ACC112 (cell line): ENCODE data around the gene PROM2.

Source experiments
- H2AFZ ChIP-seq: fragments of 200-600 bp; sonication (generic); one replicate; pipeline ENCODE4 v1.6.0; 2017; ENCODE audit warnings: antibody characterized with exemption, low read length; ENCODE audit not compliant: unreplicated experiment
- H3K27ac ChIP-seq: fragments of 200-600 bp; sonication (generic); 2 replicates; pipeline ENCODE4 v1.5.1; 2014; ENCODE audit warnings: low read depth, mild to moderate bottlenecking, antibody characterized with exemption, low read length, moderate library complexity
- H3K27me3 ChIP-seq: fragments of 200-600 bp; sonication (generic); 2 replicates; pipeline ENCODE4 v1.6.1; 2014; ENCODE audit warnings: mild to moderate bottlenecking, antibody characterized with exemption, low read length, moderate library complexity, mixed read lengths; ENCODE audit not compliant: insufficient read depth
- H3K36me3 ChIP-seq: fragments of 200-600 bp; sonication (generic); 2 replicates; pipeline ENCODE4 v1.6.1; 2016; ENCODE audit warnings: mild to moderate bottlenecking, antibody characterized with exemption, low read length, moderate library complexity, mixed read lengths; ENCODE audit not compliant: insufficient read depth
- H3K4me1 ChIP-seq: fragments of 200-600 bp; sonication (generic); one replicate; pipeline ENCODE4 v1.6.1; 2016; ENCODE audit warnings: low read length, mixed read lengths; ENCODE audit not compliant: insufficient read depth, unreplicated experiment, control insufficient read depth
- H3K4me3 ChIP-seq: fragments of 200-600 bp; sonication (generic); 2 replicates; pipeline ENCODE4 v1.5.1; 2014; ENCODE audit warnings: mild to moderate bottlenecking, low read depth, low read length
- H3K79me2 ChIP-seq: fragments of 200-600 bp; sonication (generic); one replicate; pipeline ENCODE4 v1.6.0; 2016; ENCODE audit warnings: low read length; ENCODE audit not compliant: control insufficient read depth, unreplicated experiment, insufficient read depth

PROM2 gene

GRCh38 chr2:95315801-95316411 is 41.7 kb downstream of the PROM2 start:
- Histone ChIP-seq H2AFZ (no peak overlapping the region), H3K27me3 (0 out of 2 replicates have a peak, but pooled peaks cover 5% of the 10 kb centered on the region), H3K79me2 (no peaks in the 10 kb centered on the region), H3K36me3 (no peaks in the 10 kb centered on the region), H3K4me3 (0 out of 2 replicates have a peak overlapping the region, but pooled peaks have one; percentile 1), H3K27ac (peak overlapping the region; percentile 75), H3K4me1 (peaks cover 36% of the 10 kb centered on the region)

GRCh38 chr2:95316466-95317122 is 42.3 kb downstream of the PROM2 start:
- 0 out of 2 replicates have a peak overlapping the region, but pooled peaks have one; percentile 1 for H3K4me3 ChIP-seq
- H3K27me3 ChIP-seq = no peaks in the 10 kb centered on the region
- peaks cover 36% of the 10 kb centered on the region for H3K4me1 ChIP-seq
- peak overlapping the region; percentile 75 for H3K27ac ChIP-seq
- no peaks in the 10 kb centered on the region for H3K36me3 ChIP-seq
- no peak overlapping the region for H2AFZ ChIP-seq
- H3K79me2 ChIP-seq = no peaks in the 10 kb centered on the region

DNA sequence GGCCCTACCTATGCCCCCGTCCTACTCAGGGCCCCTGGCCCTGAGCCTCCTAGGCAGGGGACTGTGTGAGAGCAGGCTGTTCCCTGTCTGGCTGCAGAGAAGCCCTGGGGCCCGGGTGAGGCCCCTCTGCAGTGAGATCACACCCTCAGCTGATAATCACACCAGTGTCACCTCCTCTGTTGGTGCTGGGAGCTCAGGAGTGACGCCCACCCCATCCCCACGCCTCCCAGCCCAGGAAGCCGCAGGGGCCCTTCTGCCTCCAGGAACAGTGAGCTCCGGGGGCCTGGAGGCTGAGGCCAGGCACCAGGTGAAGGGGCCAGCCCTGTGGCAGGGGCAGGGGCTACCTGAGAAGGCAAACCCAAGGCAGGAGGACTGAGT is 42.9 kb downstream of the PROM2 start:
- no peaks in the 10 kb centered on the region for H3K27me3 ChIP-seq
- no peak overlapping the region for H3K4me3 ChIP-seq
- no peaks in the 10 kb centered on the region for H3K79me2 ChIP-seq
- H2AFZ ChIP-seq = no peak overlapping the region
- H3K4me1 ChIP-seq = peaks cover 36% of the 10 kb centered on the region
- H3K36me3 ChIP-seq = no peaks in the 10 kb centered on the region
- peak overlapping the region; percentile 75 for H3K27ac ChIP-seq

DNA sequence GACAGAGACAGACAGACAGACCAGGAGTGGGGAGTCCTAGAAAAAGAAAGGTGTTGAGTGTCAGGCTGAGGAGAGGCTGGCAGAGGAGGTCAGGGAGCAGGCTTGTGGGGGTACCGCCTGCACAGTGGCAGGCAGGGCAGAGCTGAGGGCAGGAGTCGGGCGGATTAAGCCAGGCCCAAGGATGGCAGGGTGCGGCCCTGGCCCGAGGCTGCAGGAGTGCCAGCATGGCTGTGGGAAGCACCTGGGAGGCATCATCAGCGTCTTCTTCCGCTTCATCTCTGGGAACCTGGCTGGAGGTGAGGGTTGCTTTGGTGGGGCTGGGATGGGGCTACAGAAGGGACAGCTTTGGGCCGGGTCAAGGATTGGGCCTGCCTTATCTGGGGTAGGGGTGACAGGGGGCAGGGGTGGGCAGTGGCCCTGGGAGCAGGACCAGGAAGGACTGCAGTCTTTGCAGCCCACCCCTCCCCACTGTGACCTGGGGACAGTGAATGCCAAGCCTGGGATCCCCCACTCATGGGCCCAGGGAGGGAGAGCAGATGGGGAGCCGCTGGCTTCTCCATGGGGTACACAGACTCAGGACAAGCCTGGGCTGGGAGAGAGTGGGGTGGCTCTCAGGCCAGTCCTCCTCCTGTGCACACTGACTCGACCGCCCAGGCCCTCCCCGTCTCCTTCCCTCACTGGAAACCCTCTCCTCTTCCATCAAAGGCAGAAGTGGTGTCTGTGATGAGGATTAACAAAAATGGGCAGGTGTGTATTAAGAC is 43.6 kb downstream of the PROM2 start:
- Histone ChIP-seq H3K79me2 (no peaks in the 10 kb centered on the region), H3K27me3 (no peaks in the 10 kb centered on the region), H2AFZ (no peak overlapping the region), H3K36me3 (no peaks in the 10 kb centered on the region), H3K27ac (peak overlapping the region; percentile 75), H3K4me1 (peaks cover 36% of the 10 kb centered on the region), H3K4me3 (no peak overlapping the region)

DNA sequence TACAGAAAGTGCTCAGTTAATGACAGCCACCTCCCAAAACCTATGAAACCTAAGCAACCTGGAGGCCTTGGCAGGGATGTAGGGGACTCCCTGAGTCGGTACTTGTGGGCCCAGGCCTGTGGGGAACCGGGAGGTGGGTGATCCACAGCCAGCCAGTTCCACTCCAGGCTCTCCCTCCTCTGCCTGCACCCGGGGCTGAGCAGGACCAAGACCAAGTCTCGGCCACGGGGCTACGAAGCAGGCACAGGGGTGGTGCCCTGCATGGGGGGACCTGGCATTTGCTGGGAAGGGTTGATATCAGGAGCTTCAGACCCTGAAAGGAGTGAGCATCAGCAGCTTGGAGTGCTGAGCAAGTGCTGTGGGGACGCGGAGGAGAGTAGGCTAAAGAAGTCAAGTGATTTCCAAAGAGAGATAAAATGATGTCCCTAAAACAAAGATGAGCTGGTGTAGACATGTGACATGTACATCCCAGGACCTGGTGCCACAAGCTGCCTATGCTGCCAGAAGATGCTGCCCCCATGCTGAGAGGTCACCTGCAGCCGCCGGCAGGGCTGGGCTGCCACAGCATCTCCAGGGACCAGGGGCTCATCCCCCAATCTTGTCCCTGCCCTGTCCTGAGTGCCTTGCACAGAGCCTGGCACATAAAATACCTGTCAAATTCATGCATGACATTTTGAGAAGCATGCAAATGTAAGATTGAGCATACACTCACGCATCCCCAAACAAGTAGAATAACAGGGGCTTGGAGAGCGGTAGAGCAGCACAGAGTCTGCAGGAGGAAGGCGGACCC is 44.4 kb downstream of the PROM2 start:
- Histone ChIP-seq H2AFZ (no peak overlapping the region), H3K4me1 (peaks cover 36% of the 10 kb centered on the region), H3K27me3 (no peaks in the 10 kb centered on the region), H3K79me2 (no peaks in the 10 kb centered on the region), H3K36me3 (no peaks in the 10 kb centered on the region), H3K4me3 (no peak overlapping the region), H3K27ac (no peak overlapping the region)

GRCh38 chr2:95319481-95320343 is 45.5 kb downstream of the PROM2 start:
- no peak overlapping the region for H3K27ac ChIP-seq
- H3K4me1 ChIP-seq = peaks cover 31% of the 10 kb centered on the region
- no peaks in the 10 kb centered on the region for H3K27me3 ChIP-seq
- no peak overlapping the region for H3K4me3 ChIP-seq
- H3K79me2 ChIP-seq = no peaks in the 10 kb centered on the region
- H2AFZ ChIP-seq = no peak overlapping the region
- no peaks in the 10 kb centered on the region for H3K36me3 ChIP-seq

- Histone ChIP-seq H3K27ac (no peak overlapping the region), H3K79me2 (no peaks in the 10 kb centered on the region), H3K4me1 (peaks cover 24% of the 10 kb centered on the region), H3K4me3 (no peak overlapping the region), H3K36me3 (no peaks in the 10 kb centered on the region), H2AFZ (no peak overlapping the region), H3K27me3 (no peaks in the 10 kb centered on the region)
These were observed 46.1 kb downstream of the PROM2 start for GRCh38 chr2:95320344-95320712.

- H2AFZ ChIP-seq = no peak overlapping the region
- no peak overlapping the region for H3K4me3 ChIP-seq
- no peak overlapping the region for H3K27ac ChIP-seq
- H3K4me1 ChIP-seq = peaks cover 16% of the 10 kb centered on the region
- H3K36me3 ChIP-seq = no peaks in the 10 kb centered on the region
- no peaks in the 10 kb centered on the region for H3K79me2 ChIP-seq
- no peaks in the 10 kb centered on the region for H3K27me3 ChIP-seq
These were observed 46.9 kb downstream of the PROM2 start for GRCh38 chr2:95320986-95321767.

DNA sequence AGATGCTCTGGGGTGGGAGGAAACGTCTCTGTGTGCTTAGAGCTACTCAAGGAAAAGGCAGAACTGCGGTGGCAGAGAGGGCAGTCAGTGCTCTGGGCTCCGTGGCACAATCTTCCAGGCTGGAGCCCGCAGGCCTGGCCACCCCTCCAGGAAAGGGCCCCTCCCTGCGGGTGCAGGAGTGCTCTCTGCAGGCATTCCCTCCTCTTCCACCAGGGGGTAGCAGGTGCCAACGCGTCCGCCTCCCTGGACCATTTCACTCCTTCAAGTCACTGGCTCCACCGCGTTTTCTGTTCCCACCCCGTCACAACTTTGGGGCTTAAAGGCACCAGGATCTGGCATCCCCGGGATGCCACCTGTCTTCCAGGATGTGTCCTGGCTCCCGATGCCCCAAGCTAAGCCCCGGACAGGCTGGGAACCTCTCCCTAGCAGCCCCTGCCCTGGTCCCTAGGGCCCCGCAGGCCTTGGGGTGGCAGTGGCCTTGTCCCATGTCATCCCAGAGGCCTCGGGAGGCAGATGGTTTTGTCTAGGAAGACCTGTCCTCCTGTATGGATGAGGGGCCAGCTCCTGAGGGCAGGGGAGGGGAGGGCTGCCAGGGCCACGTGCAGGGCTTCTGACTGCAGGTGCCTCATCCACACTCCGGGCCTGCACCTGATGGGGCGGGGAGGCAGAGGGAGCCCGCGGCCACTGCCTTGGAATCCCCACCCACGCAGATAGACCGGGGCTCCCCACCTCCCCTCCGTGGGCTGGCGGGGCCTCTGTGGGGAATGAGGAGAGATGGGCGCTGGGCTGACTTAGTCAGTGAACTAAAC is 49.3 kb downstream of the PROM2 start:
- H3K4me1 ChIP-seq = no peaks in the 10 kb centered on the region

More for the DNA sequence above, 49.3 kb downstream of the PROM2 start:
- Histone ChIP-seq H3K79me2 (no peaks in the 10 kb centered on the region), H3K27ac (no peak overlapping the region), H3K27me3 (no peaks in the 10 kb centered on the region), H2AFZ (no peak overlapping the region), H3K36me3 (no peaks in the 10 kb centered on the region), H3K4me3 (no peak overlapping the region)
